GM21367 (cell line): ENCODE measurements around the gene PTAFR.

ENCODE experiments used
- ATAC-seq: cut with Tn5 transposase; IDR thresholded peaks from one replicate; pipeline ENCODE4 v1.9.1; 2021; ENCODE audit not compliant: unreplicated experiment

Gene PTAFR

DNA sequence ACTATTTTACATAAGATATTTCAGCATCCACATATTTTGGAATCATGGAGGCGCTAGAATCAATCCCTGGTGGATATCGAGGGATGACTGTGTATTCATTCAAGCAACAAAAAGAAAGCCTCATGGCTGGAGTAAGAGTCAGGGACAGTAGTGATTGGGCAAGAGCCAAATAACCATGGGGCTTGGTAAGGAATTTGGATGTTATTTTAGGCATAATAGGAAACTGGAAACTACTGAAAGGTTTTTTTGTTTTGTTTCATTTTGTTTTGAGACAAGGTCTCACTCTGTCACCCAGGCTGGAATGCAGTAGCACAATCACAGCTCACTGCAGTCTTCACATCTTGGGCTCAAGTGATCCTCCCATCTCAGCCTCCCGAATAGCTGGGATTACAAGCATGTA lies 54.3 kb downstream of the PTAFR start:
- ATAC-seq, result no peak

DNA sequence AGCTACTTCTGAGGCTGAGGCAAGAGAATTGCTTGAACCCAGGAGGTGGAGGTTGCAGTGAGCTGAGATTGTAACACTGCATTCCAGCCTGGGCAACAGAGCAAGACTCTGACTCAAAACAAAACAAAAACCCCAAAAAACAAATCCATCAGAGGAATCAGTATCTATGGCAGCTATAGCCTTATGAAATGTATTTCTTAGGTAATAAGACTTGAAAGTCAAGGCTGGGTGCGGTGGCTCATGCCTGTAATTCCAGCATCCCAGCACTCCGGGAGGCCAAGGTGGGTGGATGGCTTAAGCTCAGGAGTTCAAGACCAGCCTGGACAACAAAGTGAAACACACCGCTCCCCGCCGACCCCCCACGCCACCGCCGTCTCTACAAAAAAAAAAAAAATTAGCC lies 56.9 kb downstream of the PTAFR start:
- ATAC-seq, result no peak

DNA sequence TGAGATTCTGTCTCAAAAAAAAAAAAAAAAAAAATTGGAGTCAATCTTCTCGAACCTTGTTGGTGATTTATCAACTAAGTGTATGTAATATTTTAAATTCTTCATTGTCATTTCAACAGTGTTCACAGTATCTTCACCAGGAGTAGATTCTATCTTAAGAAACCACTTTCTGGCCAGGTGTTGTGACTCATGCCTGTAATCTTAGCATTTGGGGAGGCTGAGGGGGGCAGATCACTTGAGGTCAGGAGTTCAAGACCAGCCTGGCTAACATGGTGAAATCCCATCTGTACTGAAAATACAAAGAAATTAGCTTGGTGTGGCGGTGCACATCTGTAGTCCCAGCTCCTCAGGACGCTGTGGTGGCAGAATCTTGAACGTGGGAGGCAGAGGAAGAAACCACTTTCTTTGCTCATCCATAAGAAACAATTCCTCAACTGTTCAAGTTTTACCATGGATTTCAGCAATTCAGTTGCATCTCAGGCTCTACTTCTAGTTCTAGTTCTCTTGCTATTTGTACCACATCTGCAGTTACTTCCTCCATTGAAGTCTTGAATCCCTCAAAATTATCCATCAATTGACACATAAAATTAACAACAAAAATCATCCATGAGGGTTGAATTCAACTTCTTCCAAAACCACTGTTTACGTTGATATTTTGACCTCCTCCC lies 57.7 kb downstream of the PTAFR start:
- no peak for ATAC-seq

DNA sequence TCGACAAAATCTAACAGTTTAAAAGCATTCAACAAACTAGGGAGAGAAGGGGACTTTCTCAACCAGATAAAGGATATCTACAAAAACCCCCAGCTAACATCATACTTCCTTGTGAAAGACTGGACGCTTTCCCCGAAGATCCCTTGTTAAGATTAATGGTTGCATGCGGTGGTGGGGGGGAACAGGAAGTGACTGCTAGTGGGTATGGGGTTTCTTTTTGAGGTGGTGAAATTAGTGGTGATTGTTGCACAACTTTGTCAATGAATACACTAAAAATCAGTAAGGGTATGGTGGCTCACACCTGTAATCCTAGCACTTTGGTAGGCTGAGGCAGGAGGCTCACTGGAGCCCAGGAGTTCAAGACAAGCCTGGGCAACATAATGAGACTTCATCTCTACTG lies 61.2 kb downstream of the PTAFR start:
- no peak for ATAC-seq

DNA sequence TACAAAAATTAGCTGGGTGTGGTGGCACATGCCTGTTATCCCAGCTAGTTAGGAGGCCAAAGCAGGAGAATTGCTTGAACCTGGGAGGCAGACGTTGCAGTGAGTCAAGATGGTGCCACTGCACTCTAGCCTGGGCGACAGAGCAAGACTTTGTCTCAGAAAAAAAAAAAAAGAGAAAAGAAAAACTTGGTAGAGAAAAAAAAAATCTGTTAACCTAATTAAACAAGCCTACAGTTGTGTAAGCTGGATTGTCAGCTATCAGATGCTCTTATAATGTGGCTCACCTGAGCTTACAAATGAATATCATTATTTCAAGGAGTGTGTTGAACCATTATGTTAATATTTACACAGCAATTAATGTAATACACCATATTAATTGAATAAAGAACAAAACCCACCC lies 61.6 kb downstream of the PTAFR start:
- ATAC-seq, result no peak

DNA sequence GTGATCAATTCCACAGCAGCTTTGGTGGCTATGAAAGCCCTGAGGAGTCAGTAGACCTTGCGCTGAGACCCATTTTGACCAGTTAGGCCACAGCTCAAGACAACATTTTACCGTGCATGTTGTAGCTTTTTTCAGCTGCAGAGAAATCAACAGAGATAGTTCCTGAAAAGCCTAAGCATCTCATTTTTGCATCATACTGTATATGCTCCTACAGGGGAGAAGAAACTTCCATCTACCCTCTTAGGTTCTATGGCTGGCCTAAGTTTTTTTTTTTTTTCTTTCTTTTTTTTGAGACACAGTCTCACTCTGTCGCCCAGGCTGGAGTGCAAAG lies 63.3 kb downstream of the PTAFR start:
- no peak for ATAC-seq

DNA sequence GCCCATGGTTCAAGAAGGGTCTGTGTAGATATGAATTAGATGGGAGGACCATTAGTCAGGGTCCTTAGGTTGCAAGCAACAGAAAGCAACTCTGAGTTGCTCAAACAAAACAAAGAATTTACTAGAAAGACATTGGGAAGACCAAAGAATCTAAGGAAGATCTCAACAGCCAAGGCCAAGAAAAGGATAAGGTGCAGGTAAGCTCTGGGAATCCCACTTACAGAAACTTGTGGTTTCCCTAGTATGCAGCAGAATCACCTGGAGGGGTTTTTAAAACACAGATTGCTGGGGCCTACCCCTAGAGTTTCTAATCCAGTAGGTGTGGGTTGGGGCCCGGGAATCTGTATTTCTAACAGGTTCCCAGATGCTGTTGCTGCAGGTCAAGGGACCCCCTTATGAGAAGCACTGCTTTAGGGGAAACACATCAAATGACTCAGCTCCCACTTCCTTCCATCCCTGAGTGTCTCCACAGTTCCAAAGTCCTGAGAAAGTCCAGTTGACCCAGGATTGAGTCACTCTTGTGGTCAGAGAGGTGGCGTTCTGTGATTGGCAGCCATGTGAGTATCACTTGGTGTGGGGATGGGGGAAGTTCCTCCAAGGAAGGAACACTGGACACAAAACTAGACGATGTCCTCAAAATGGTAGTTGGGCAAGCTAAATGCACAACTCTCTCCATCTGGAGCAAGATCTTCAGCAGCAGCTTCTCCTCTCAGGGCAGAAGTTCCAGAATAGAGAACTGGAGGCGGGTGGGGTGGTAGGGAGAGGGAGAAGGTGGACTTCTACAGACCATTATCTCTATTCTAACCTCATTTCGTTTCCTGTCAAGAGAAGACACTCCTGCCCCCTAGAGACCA lies 63.9 kb downstream of the PTAFR start:
- no peak for ATAC-seq

DNA sequence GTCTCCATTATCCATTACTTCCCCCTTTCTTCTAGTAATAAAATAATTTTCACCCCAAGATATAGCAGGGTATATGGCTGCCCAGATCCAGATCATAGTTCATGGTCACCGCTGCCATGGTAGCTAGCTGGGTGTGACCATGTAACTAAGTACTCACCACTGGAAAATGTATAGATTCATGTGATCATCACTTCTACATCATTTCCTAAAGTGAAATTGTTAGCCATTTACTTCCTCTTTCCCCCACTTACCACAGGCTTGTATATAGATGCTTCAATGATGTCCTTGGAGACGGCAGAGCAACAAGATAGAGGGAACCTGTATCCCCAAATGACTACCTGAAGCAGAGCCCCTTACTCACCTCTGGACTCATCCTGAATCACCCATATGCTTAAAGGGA lies 65.3 kb downstream of the PTAFR start:
- no peak for ATAC-seq

DNA sequence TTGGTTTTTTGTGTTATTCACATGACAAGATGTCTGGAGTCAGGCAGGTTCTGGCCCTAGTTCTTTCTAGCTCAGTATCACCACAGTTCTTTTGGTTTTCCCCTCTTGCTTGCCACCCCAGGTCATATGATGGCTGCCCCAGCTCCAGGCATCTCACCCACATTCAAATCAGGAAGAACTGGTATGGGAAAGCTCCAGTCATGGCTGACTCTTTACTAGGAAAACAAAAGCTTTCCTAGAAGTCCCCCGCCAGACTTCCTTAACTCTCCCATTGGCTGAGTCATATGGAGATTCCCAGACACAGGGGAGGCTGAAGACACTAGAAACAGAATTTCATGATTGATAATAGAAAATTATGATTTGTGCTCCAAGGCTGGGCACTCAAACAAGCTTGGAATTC lies 65.9 kb downstream of the PTAFR start:
- ATAC-seq, result no peak

DNA sequence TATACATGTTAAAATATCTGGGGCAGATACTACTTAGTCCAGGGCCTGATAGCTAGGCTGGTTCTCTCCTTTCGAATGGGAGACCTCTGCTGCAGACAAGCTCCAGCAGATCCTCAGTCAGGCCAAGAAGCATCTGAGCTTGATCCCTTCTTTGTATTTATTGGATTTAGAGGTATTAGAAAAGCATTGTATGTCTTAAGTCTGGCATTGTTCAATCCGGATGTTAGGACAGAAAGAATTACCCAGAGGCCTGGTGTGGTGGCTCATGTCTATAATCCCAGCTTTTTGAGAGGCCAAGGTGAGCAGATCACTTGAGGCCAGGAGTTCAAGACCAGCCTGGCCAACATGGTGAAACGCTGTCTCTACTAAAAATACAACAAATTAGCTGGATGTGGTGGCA lies 66.9 kb downstream of the PTAFR start:
- no peak for ATAC-seq

DNA sequence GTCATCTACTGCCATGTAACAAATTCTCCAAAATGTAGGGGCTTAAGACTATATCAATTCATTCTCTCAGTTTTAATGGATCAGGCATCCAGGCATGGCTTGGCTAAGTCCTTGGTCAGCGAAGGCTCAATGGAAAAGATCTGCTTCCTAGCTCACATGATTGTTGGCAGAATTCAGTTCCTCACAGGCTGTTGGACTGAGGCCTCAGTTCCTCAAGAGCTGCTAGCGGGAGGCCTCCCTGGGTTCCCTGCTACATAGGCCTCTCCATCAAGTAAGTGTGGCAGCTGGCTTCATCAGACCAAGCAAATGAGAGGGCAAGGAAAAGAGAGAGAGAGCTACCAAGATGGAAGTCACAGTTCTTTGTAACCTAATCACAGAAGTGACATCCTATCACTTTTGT lies 68.5 kb downstream of the PTAFR start:
- no peak for ATAC-seq

DNA sequence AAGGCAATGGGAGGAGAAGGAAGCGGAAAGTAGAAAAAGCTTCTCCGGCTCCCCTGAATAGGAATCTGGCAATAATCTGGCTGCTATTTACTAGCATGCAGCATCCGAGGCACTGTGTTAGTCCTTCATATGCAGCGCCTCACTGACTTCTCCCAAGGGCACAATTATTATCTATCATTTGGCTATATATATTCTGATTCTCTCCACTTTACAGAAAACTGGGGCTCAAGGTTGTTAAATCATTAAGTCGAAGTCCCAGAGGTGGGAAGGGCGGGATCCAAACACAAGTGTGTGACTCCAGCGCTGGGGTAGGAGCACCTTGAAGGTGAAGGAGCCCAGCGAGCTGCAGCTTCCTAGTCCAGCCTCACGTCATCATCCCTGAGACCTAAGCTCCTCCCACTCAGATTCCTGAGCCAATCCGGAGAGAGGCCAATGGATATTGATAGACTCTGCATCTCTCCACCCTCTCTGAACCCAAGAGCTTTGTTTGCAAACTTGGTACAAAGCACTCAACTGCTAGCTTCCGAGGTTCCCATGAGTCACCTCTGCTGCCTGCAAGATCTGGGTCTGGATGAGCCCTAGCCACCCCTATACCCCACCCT lies 71.5 kb downstream of the PTAFR start:
- ATAC-seq, result no peak

DNA sequence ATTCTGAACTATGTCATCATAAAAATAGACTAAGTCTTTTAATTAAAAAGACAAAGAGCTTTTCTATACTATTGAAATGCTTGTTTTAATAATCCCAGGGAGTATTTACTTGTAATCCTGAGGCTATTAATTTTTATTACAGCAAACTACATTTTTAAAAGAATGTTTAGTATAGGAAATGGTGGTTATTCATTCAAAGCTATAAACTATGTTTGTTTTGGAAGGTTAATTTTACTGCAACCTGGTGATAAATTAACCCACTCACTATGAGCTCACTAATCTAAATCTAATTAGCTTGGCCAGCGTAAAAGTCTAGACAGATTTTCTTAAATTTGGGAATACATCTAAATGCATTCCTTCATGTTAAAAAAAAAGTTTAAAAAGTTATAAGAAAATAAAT lies 74.3 kb downstream of the PTAFR start:
- no peak for ATAC-seq

DNA sequence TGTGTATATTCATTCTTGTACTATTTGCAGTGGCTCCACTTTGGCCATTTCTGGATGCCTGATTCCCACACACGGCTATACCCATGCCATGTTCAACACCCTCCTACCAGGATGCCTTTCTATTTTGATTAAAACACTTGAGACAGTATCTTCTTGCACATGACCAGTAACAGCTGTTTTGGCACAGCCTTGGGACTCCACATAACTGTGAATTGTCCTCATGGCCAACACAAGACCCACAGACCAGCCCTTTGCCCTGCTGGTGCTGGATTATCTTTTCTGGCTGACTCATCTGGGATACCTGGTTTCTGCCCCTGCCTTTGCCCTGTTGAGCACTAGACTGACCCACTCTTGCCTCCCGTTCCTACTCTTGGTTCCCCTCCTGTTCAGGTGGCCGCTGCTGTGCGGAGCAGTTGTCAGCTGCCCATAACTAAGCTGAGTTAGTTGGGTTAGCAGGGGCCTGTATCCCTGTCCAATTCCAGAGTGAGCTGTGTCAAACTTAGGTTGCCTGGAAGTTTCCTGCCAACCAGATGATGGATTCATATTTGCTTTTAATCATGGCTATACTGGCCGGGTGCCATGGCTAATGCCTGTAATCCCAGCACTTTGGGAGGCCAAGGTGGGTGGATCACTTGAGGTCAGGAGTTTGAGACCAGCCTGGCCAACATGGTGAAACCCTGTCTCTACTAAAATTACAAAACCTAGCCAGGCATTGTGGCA lies 77.3 kb downstream of the PTAFR start:
- no peak for ATAC-seq
